GM18520 (cell line): ENCODE measurements around the gene MLXIP.
"Not testable (repeated sequence)": the region's sequence is repeated elsewhere in the genome, so short reads cannot be mapped to it uniquely, and the experiment has no call there.

Experiments
- ATAC-seq: cut with Tn5 transposase; IDR thresholded peaks from one replicate; pipeline ENCODE4 v1.9.1; 2021; ENCODE audit not compliant: unreplicated experiment

MLXIP gene

DNA sequence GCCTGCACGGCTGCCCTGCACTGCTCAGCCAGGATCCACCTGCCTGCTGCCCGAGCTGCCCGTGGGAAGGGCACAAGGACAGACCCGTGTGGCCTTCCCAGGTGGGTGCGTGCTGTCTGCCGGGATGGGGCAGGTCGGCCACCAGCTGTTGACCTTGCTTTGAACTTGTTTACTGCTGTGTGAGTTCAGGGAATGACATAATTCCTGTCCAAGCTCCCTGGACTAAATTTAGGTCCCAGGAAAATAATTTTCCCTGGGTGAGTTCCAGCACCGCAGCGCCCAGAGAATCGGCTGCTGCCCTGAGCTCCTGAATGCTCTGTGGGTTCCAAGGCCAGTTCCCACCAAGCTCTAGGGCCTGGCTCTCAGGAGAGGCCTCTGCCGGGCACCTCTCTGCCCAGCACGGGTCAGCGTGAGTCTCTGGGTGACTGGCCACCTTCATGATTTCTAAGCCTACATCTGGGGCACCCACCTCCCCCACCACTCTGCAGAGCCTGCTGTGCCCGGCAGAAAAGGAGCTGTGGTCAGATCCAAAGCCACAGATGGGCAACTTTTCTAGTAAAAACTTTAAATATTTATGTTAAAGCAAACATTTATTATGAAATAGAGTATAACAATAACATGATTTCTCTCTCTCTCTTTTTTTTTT, 27.2 kb upstream of the MLXIP start:
- no peak for ATAC-seq

DNA sequence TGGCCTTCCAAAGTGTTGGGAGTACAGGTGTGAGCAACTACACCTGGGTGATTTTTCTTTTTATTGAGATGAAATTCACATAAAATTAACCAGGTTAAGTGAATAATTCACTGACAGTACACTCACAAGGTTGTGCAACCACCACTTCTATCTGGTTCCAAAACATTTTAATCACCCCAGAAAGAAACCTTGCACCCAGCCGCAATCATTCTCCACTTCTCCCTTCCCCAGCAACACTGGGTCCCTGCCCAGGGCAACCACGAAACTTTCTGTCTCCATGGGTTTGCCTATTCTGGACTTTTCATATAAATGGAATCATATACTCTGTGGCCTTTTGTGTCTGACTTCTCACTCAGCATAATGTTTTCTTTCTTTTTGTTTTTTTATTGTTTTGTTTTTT, 26.3 kb upstream of the MLXIP start:
- no peak for ATAC-seq

DNA sequence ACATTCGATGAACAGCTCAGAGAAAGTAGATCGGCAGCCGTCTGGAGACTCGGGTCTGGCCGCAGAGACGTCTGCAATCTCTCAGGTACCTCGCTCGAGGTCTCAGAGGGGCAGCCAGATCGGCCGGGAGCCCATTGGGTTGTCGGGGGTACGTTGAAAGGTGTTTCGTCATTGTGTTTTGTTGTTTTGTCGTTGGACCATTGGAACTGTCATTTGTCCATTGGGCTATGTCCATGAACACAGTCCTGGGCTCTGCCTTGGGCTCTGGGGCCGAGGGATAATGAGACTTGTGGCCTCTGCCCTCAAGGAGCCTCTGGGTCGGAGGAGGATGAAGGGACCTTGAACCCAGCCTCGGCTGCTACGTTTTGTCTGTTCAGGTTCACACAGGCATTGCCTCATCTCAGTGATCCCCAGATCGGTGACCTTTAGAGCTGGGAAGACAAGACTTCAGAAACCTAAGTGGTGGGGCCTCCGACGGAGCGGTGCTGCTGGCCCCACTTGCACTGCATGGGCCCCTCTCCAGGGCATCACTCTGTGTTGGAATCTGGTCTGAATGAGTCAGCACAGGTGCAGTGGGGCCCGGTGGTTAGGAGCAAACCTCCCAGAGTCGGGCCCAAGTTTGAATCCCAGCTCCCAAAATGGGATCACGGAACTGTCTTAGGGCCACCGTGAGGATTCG, 23.6 kb upstream of the MLXIP start:
- ATAC-seq: no peak

DNA sequence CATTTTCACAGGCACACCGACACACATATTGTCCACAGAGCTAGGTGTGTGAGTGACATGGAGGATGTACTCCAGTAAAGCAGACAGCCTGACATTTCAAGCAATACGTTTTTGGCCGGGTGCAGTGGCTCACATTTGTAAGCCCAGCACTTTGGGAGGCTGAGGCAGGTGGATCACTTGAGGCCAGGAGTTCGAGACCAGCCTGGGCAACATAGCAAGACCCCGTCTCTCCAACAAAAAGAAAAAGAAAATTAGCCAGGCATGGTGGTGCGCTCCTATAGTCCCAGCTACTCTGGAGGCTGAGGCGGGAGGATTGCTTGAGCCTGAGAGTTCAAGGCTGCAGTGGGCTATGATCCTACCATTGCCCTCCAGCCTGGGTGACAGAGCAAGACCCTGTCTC, 22.1 kb upstream of the MLXIP start:
- ATAC-seq: not testable (repeated sequence)

DNA sequence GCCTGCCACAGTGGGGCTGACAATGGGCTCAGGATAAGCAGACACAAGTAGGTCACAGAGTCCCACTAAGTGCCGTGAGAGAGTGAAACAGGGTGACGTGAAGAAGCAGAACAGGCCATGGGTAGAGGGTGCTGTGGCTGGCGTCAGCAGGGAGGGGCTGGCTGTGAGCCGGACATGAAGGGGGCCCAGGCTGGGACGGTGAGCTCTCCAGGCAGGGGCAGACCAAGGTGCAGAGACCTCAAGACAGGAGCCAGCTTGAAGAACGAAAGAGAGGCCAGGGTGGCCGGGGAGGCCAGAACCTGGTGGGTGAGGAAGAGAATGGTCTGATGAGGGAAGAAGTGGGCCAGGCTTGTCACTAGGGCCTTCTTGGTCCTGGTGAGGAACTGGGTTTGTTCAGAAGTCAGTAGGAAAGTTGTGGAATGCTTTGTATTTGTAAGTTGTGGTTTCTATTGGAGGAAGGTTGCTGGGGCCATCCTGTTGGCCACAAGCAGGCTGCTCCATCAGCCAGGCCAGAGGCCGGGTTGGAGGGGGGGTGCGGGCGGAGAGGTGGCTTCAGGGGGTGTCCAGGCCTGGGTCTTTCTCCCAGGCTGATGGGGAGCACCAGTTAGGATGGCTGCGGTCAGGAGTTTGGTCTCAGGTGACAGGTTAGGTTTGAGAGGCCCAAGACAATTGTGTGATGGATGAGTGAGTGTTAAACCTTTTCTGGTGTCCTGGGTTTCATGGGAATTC, 21.4 kb upstream of the MLXIP start:
- ATAC-seq: no peak

DNA sequence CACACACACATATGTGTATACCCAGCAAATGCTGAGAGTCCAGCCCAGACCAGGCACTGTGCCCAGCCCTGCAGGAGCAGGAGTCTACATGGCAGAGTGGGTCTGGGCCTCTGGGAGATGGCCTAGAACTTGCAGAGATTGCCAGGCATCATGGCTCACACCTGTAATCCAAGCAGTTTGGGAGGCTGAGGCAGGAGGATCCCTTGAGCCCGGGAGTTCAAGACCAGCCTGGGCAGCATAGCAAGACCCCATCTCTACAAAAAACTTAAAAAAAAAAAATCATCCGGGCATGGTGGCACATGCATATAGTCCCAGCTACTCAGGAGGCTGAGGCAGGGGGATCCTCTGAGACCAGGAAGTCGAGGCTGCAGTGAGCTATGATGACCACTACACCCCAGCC, 20.8 kb upstream of the MLXIP start:
- no peak for ATAC-seq

DNA sequence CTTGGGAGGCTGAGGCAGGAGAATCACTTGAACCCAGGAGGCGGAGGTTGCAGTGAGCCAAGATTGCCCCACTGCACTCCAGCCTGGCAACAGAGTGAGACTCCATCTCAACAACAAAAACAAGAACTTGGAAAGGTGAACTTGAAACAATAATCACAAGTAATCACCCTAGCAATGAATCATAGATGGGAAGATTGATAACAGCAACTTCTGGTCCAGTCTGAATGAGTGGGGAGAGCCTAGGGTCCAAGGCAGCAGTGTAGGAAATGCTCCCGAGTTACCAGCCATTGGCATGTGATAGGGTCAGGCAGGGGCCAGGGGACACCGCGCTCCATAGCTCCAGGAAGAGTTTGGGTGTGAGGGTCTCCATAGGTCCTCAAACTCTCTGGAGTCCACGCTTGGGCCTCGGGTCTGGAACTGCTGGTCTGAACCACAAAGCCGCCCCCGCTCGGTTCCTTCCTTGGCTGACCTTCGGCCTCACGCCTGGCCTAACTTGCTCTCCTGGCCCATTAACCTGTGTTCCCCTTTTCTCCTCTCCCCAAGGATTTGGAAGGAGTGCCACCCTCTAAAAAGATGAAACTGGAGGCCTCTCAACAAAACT, 19.9 kb upstream of the MLXIP start:
- ATAC-seq: no peak

DNA sequence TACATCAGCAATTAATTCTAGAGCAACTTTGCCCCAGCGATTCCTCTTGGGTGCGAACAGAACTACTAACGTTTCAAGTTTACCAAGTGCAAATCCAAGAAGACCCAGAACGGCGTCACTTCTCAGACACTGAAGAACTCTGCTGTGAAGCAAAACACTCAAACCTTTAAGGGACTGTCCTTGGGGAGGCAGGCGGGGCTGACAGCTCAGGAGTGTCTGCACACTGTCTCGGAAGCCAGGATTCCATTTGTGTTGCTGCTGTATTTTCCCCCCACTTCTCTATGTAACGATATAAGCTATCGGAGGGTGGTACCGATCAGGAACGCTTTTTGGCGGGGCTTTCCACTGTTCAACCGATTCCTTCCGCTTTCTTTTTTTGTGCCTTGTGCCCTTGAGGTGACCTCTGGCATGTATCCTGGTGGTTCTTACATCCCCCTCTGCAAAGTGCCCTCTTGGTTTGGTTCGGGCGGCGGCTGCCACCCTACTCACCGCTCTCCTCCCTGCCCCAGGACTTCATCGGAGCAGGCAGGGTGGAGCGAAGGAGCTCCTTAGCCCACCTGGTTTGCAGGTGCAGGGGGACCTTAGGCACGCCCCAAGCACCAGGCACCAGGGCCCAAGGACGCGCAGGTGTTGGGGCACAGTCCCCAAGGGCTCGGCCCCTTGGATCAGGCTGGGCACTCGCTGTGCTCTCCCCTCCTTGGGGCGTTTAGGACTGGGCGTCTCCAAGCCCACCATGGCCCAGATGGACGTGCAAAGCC, 19.2 kb upstream of the MLXIP start:
- no peak for ATAC-seq

DNA sequence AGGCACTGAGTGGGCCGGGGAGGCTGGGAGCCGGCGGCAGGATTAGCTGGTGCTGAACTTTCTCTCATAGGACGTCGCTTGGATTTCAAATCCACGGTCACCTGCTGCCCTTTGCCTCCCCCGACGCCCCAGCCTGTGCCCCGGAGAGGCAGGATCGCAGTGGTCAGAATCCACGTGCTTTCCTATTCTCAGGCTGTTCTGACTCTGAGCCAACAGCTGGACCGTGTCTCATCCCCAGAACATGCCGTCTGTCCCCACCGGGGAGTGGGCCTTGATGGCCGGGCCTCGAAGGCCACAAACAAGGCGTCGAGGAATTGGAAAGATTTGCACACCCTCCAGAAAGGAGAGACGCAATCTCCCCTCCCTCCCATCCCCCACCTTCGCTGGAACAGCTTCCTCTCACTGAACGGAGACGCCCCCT, 18.5 kb upstream of the MLXIP start:
- ATAC-seq: no peak

DNA sequence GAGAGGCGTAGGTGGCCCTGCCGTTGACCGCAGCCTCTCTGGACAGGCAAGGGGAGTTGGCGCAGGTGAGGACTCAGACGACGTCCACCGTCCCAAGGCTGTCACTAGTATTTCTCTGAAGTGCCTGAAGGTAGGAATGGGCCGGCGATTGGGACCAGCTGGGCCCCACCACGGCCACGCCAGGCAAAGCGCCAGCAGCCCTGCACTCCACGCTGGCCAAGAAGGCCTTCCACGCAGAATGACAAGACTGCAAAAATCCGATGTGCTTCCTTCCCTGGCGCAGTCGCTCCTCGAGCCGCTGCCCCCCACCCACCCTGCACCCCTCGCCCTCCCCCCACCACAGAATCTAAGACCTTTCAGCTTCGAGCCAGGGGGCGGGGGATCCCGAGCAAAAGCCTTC, 17.3 kb upstream of the MLXIP start:
- ATAC-seq: no peak

DNA sequence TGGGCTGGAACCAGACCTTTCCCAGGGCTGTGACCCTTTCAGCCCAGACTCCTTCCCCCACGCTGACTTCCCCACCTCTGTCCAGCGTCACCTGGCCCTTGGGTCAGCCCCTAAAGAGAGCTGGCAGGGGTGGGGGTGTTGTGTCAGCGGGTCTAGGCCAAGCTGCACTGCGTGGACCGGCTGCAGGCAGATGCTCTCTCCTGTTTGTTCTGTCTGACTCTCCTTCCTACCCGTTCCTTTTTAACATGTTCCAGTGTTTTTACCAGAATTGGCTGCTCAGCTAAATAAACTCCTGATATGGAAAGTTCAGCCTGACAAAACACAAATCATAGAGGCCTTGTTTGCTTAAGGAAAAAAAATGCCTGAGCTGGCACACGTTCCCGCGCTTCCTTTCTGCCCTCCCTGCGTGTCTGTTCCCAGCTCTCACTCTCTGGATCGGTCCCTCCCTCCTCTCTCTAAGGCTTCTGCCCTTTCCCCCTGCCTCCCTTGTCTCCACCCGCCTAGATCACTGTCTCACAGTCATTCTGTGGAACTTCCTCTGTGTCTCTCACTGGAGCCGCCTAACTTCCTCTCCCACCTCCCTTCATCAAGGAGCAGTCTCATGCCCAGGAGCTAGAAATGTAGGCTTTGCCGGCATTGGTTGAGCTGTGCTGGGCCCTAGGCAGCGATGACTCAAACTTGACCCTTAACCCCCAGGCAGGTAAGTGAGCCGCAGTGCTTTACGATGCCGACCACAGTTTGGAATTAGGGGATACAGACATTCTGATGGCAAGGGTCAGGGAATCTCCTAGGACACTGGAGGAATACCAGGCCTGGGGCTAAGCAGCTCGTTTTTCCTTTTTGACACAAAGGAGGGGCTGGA, 15.5 kb upstream of the MLXIP start:
- no peak for ATAC-seq

DNA sequence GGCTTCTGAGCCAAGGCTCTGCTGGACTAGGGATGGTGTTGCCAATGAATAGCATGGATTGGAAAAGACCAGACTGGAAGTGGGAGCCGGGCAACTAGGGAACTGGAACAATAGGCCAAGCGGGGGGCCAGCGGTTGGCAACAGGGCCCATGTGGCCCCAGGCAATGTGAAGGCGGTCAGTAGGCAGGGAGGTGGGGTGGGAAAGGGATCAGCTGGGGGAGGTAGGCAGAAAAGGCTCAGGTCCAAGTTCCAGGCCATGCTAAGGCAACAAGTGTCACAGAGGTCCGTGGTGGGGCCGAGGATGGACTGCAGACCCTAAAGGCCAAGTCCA, 14.9 kb upstream of the MLXIP start:
- ATAC-seq: no peak

DNA sequence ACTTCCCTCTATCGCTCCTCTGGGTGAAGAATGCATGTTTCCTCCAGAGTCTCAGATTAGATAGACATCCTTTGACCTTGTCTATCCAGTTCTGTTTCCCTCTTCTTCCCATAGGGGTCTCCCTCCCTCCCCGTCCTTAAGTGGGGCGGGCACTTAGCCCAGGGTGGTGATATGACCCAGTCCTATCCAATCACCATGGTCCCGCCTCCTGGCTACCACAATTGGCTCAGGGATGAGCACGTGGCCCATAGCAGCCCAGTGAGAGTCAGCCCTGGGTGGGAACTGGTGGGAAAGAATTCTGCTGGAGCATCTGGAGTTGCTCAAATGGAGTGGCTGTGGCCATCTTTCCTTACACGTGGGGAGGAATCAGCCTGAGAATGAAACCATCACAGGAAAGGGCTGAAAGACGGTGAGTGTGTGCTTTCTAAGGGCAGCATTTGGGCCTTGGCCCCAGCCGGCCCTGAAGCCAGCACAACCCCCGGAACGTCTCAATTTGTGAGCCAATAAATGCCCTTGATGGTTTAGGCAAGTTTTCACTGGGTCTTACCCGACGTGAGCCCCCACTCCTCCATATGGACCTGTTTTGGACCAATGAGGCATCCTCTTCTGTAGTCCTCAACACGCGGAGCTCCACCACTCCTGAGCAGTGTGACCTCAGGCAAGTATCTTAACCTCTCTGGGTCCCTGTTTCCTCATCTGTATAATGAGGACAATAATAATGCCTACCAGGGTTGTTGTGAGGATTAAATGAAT, 14.4 kb upstream of the MLXIP start:
- ATAC-seq: no peak

DNA sequence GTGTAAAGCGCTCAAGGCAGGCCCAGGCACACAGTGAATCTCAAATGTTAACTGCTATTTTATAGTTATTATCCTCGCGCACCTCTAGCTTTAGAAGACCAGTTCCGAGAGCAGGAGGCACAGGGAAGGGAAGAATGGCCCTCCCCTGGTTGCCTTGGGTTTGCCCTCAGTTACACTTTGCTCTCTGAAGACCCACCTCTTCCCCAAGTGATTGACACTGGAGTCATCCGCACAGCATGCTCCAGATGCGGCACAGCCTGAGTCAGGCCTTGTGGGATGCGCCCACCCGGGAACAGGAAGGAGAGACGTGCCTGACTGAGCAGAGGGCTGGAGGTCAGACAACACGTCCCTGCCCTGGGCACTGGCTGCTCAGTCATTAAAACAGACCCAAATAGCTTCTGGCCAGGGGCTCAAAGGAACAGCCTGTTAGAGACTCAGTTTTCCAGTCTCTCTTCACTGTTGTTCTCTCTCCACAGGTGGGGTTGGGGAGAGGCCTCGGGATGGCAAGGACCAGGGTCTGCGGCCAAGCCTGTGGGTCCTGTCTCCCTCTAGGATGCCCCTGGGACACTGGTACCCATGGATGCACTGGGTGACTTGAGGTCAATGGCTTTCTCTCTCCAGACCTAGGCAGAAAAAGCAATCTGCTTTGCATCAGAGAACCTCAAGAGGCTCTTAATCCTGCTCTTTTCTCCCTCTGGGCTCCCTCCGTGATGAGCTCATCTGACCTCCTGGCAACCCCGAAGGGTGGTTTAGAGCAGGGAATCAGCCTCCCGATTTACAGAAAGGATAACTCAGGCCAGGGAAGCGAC, 13.6 kb upstream of the MLXIP start:
- no peak for ATAC-seq

DNA sequence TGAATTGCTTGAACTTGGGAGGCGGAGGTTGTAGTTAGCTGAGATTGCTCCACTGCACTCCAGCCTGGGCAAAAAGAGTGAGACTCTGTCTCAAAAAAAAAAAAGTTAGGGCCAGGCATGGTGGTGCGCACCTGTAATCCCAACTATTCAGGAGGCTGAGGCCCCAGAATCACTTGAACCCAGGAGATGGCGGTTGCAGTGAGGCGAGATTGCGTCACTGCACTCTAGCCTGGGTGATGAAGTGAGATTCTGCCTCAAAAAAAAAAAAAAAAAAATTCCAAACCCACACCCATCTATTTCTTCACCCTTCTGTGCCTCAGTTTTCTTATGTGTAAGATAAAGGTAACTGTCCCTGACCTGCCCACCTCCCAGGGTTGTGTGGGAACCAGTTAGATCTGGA, 11.0 kb upstream of the MLXIP start:
- ATAC-seq: no peak

DNA sequence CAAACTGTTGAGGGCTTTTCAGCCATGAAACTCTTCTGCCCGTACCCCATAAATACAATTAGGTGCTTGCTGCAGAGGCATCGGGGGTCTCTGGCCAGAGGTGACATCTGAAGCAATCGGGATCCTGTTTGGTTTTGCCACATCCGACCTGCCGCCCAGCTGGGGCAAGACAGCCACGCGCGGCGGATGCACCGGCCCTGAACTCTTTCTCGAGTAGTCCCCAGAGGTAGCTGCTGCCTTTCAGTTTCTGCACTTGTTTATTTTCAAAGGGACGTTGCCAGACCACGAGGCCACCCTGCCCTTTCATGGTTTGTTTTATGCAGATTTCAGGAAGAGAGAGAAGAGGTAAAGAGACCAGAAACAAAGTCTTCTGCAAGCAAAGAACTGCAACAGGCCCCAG, 10.6 kb upstream of the MLXIP start:
- peak; percentile 63 for ATAC-seq

DNA sequence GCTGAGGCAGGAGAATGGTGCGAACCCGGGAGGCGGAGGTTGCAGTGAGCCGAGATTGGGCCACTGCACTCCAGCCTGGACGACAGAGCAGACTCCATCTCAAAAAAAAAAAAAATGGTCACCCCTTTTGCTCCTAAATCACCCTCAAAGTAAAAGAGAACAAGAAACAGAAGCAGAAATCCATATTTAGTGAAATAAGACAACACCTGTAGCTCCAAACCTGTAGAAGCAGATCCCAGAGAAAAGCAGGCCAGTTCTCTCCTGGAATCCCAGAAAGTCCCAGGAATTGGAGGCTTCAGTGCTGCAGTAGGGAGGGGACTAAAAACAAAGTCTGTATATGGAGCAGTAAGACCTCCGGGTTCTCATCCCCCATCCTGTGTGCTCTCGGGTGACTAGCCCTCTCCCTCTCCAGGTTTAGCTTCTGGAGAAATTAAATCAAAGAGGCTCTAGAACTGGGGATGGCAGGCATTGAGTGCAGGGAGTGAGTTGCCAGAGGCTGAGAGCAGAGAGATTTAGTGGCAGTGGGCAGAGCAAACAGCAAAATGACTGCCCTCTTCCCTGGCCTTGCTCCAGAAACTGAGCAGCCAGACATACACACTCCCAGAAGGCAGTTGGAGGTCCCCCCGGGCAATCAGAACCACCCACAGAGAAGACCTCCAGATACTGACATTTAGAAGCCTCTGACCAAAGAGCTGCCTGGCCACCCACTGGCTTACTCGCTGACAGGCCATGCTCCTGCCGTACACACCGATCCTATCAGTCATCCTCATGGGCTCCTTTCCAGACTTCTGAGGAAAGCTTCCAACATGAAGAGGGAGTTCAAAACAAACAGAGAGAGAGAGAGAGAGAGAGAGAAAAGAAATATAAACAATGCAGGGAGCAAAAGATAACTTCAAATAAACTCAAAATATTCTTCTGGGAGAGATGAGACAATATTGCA, 6.3 kb upstream of the MLXIP start:
- no peak for ATAC-seq

DNA sequence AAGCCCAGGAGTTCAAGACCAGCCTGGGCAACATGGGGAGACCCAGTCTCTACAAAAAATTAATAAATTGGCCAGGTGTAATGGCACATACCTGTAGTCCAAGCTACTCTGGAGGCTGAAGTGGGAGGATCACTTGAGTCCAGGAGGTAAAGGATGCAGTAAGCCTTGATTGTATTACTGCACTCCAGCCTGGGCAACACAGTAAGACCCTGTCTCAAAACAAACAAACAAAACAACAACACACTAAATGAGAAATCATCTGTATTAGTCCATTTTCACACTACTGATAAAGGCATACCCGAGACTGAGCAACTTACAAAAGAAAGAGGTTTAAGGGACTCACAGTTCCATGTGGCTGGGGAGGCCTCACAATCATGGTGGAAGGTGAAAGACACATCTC, 4.7 kb upstream of the MLXIP start:
- ATAC-seq: no peak
